CD14-positive monocyte (primary cell): Measurements from ENCODE around the gene ROBO1. TPM values are rescaled to one million over a fixed set of nuclear protein-coding genes. Genes with fewer than 3 reads are reported as not detected.

ENCODE experiments used
- DNase-seq, 3 donors: peaks; one replicate each; pipeline ENCODE4 v3.0.0-alpha.2; 2011 to 2022
- H2AFZ ChIP-seq: 2 replicates; pipeline ENCODE4 v1.6.0; 2012; ENCODE audit warnings: mild to moderate bottlenecking, low read depth, low read length, inconsistent platforms; ENCODE audit not compliant: insufficient read depth, poor library complexity, severe bottlenecking
- H3K27ac ChIP-seq, 2 donors: 1 replicate in 1 of 2; 2 replicates in 1 of 2; pipeline ENCODE4 v1.5.1; 2012 to 2013; ENCODE audit warnings: low read length in 2 of 2, control low read depth in 1 of 2, inconsistent platforms in 1 of 2, low read depth in 1 of 2, mild to moderate bottlenecking in 1 of 2
- H3K27me3 ChIP-seq, 2 donors: one replicate each; pipeline versions ENCODE4 v1.6.0 to v1.6.1; 2011 to 2013; ENCODE audit warnings: low read length in 2 of 2; ENCODE audit not compliant: control insufficient read depth in 2 of 2, insufficient read depth in 2 of 2
- H3K36me3 ChIP-seq, 2 donors: replicated peaks in 1 of 2; 1 replicate in 1 of 2; 2 replicates in 1 of 2; pipeline versions ENCODE4 v1.5.1 to v1.6.1; 2012 to 2013; ENCODE audit warnings: low read length in 2 of 2, control low read depth in 1 of 2, inconsistent platforms in 1 of 2, mild to moderate bottlenecking in 1 of 2; ENCODE audit not compliant: insufficient read depth in 2 of 2, control insufficient read depth in 1 of 2
- H3K4me1 ChIP-seq, 2 donors: 1 replicate in 1 of 2; 2 replicates in 1 of 2; pipeline versions ENCODE4 v1.5.1 to v1.6.1; 2012 to 2013; ENCODE audit warnings: low read length in 2 of 2, control low read depth in 1 of 2, inconsistent platforms in 1 of 2, mild to moderate bottlenecking in 1 of 2, moderate library complexity in 1 of 2; ENCODE audit not compliant: insufficient read depth in 2 of 2, control insufficient read depth in 1 of 2
- H3K4me2 ChIP-seq: replicated peaks from 2 replicates; pipeline ENCODE3; 2012; ENCODE audit warnings: low read length, moderate library complexity, mild to moderate bottlenecking; ENCODE audit not compliant: poor library complexity, severe bottlenecking; ENCODE audit errors: extremely low read depth
- H3K4me3 ChIP-seq, 3 experiments: fragments of 200-600 bp in 1 of 3; sonication (generic) in 1 of 3; replicated peaks in 1 of 3; 1 replicate in 2 of 3; 2 replicates in 1 of 3; pipeline ENCODE4 v1.5.1; 2011 to 2013; ENCODE audit warnings: low read length in 3 of 3, mild to moderate bottlenecking in 3 of 3, control low read depth in 2 of 3, low read depth in 2 of 3, inconsistent platforms in 1 of 3, moderate library complexity in 1 of 3
- H3K79me2 ChIP-seq: 2 replicates; pipeline ENCODE4 v1.6.0; 2012; ENCODE audit warnings: mild to moderate bottlenecking, control low read depth, inconsistent platforms, low read length, moderate library complexity; ENCODE audit not compliant: insufficient read depth
- H3K9ac ChIP-seq: 2 replicates; pipeline ENCODE4 v1.6.0; 2017; ENCODE audit warnings: low read length, mild to moderate bottlenecking; ENCODE audit not compliant: insufficient read depth, poor library complexity, severe bottlenecking
- H3K9me3 ChIP-seq, 2 donors: replicated peaks in 1 of 2; 1 replicate in 1 of 2; 2 replicates in 1 of 2; pipeline versions ENCODE4 v1.5.1 to v1.6.1; 2012 to 2013; ENCODE audit warnings: low read length in 2 of 2, control low read depth in 1 of 2; ENCODE audit not compliant: control insufficient read depth in 1 of 2, insufficient read depth in 1 of 2
- H4K20me1 ChIP-seq: 2 replicates; pipeline ENCODE4 v1.6.0; 2012; ENCODE audit warnings: mild to moderate bottlenecking, low read length, control low read depth, moderate library complexity; ENCODE audit not compliant: insufficient read depth
- H3K27ac Mint-ChIP-seq, 7 donors: one replicate each; pipeline ENCODE4 v1.8.0; 2020; ENCODE audit warnings: mild to moderate bottlenecking in 7 of 7, mixed read lengths in 7 of 7, moderate library complexity in 6 of 7, inconsistent platforms in 2 of 7
- H3K27me3 Mint-ChIP-seq, 3 donors: one replicate each; pipeline ENCODE4 v1.8.0; 2021 to 2022; ENCODE audit warnings: low read depth in 3 of 3, mild to moderate bottlenecking in 3 of 3, mixed read lengths in 3 of 3, moderate library complexity in 3 of 3, inconsistent platforms in 1 of 3
- H3K36me3 Mint-ChIP-seq, 2 donors: one replicate each; pipeline ENCODE4 v1.8.0; 2020; ENCODE audit warnings: mixed read lengths in 2 of 2, inconsistent platforms in 1 of 2, mild to moderate bottlenecking in 1 of 2
- H3K4me1 Mint-ChIP-seq: one replicate; pipeline ENCODE4 v1.8.0; 2020; ENCODE audit warnings: mild to moderate bottlenecking, mixed read lengths
- H3K4me3 Mint-ChIP-seq, 2 donors: one replicate each; pipeline ENCODE4 v1.8.0; 2020; ENCODE audit warnings: mild to moderate bottlenecking in 2 of 2, mixed read lengths in 2 of 2, moderate library complexity in 1 of 2
- H3K9me3 Mint-ChIP-seq, 7 donors: one replicate each; pipeline ENCODE4 v1.8.0; 2020 to 2022; ENCODE audit warnings: mixed read lengths in 7 of 7, mild to moderate bottlenecking in 6 of 7, moderate library complexity in 6 of 7, inconsistent platforms in 2 of 7
- CTCF ChIP-seq: fragments of 200-600 bp; IDR thresholded peaks from one replicate; pipeline ENCODE4 v1.8.0; 2022; ENCODE audit warnings: antibody characterized with exemption, mild to moderate bottlenecking
- whole genome bisulfite sequencing: methylation state at CpG from one replicate; pipeline ENCODE4 v1.1.5; 2013; ENCODE audit warnings: missing lambda C conversion rate; ENCODE audit not compliant: insufficient coverage; 5-methylcytosine and 5-hydroxymethylcytosine counted together
- intact Hi-C, 2 donors: fragments of 100-400 bp; cut with micrococcal nuclease; formaldehyde crosslinking; loops; one replicate each; pipeline versions ENCODE4 v1.15.0 to v1.15.1; 2023
- polyA plus RNA-seq, 3 donors: library from polyadenylated mRNA; depleted of rRNA in 1 of 3; unstranded in 2 of 3; stranded (reverse) in 1 of 3; fragments of 300-500 nt in 2 of 3; fragments of >200 nt in 1 of 3; fragmentation: Illumina TruSeq in 2 of 3; gene quantifications; 1 replicate in 2 of 3; 2 replicates in 1 of 3; pipeline ENCODE4 v1.2.3, GENCODE V29; 2012 to 2021

ROBO1 gene
- polyA plus RNA-seq, 3 donors: 0.09 to 0.10 TPM; not detected in 1

GRCh38 chr3:79405183-79405582 lies 362.6 kb downstream of the ROBO1 start:
- no peak for TF ChIP-seq CTCF
- Histone ChIP-seq H3K9ac (no peak overlapping the region), H3K4me1 (no peaks in the 10 kb centered on the region), H3K4me3 (no peak overlapping the region), H3K4me2 (no peak overlapping the region), H3K9me3 (no peaks in the 10 kb centered on the region), H2AFZ (no peak overlapping the region), H4K20me1 (no peaks in the 10 kb centered on the region), H3K79me2 (no peaks in the 10 kb centered on the region), H3K27me3 (no peaks in the 10 kb centered on the region), H3K27ac (no peak overlapping the region), H3K36me3 (no peaks in the 10 kb centered on the region)
- intact Hi-C loops: no loop called here
- no peaks in the 10 kb centered on the region for H3K4me1 Mint-ChIP-seq
- H3K27ac Mint-ChIP-seq: no peak overlapping the region
- no peaks in the 10 kb centered on the region for H3K36me3 Mint-ChIP-seq
- WGBS: no CpG with 5 or more reads among the region's 1 CpG
- H3K27me3 Mint-ChIP-seq: peaks cover 0 to under 1% (median 0%) of the 10 kb centered on the region in 3 donors
- H3K9me3 Mint-ChIP-seq: no peaks in the 10 kb centered on the region
- H3K4me3 Mint-ChIP-seq: no peak overlapping the region
- no peak for DNase-seq

GRCh38 chr3:79396595-79396994 lies 371.2 kb downstream of the ROBO1 start:
- Histone ChIP-seq H3K9me3 (no peaks in the 10 kb centered on the region), H3K4me1 (no peaks in the 10 kb centered on the region), H3K79me2 (no peaks in the 10 kb centered on the region), H3K27ac (no peak overlapping the region), H2AFZ (no peak overlapping the region), H3K36me3 (no peaks in the 10 kb centered on the region), H3K9ac (no peak overlapping the region), H3K4me2 (no peak overlapping the region), H3K27me3 (no peaks in the 10 kb centered on the region), H4K20me1 (no peaks in the 10 kb centered on the region), H3K4me3 (no peak overlapping the region)
- no peaks in the 10 kb centered on the region for H3K4me1 Mint-ChIP-seq
- peaks cover 0 to 2% (median 0%) of the 10 kb centered on the region in 7 donors for H3K9me3 Mint-ChIP-seq
- no peak for TF ChIP-seq CTCF
- intact Hi-C loops: no loop called here
- no peak overlapping the region for H3K4me3 Mint-ChIP-seq
- no peak overlapping the region for H3K27ac Mint-ChIP-seq
- no peaks in the 10 kb centered on the region for H3K27me3 Mint-ChIP-seq
- no peaks in the 10 kb centered on the region for H3K36me3 Mint-ChIP-seq
- WGBS: no CpG with 5 or more reads among the region's 2 CpGs
- no peak for DNase-seq
